22Rv1 (cell line): ENCODE results near the gene GOLGA6D.
"Not testable (repeated sequence)": the region's sequence is repeated elsewhere in the genome, so short reads cannot be mapped to it uniquely, and the experiment has no call there.

Experiments
- H3K27ac ChIP-seq: fragments of 450-650 bp; 2 replicates; pipeline ENCODE4 v1.5.1; 2017
- CTCF ChIP-seq: fragments of 450-650 bp; IDR thresholded peaks from 2 replicates; pipeline ENCODE4 v1.5.1; 2017; ENCODE audit warnings: mild to moderate bottlenecking
- ZFX ChIP-seq: fragments of 450-650 bp; IDR thresholded peaks from 2 replicates; pipeline ENCODE4 v1.6.1; 2017; ENCODE audit warnings: antibody characterized with exemption, borderline replicate concordance

The GOLGA6D gene

GRCh38 chr15:75282572-75282971 is at the start of gene GOLGA6D:
GOLGA6D (plus strand) TSS chr15:75282835; CDS start chr15:75282876, 41 bp downstream.
- H3K27ac ChIP-seq = not testable (repeated sequence)

GRCh38 chr15:75233504-75234190 is 49.0 kb upstream of the GOLGA6D start:
- TF ChIP-seq ZFX (no peak), CTCF (no peak)
- no peak overlapping the region for H3K27ac ChIP-seq

- TF ChIP-seq ZFX = no peak
Measured at GRCh38 chr15:75234191-75234810, 48.3 kb upstream of the GOLGA6D start.

GRCh38 chr15:75235051-75235673 is 47.5 kb upstream of the GOLGA6D start:
- TF ChIP-seq ZFX = no peak
- TF ChIP-seq CTCF = no peak
- H3K27ac ChIP-seq = no peak overlapping the region

More at GRCh38 chr15:75234191-75234810, 48.3 kb upstream of the GOLGA6D start:
- no peak overlapping the region for H3K27ac ChIP-seq

- TF ChIP-seq CTCF (no peak), ZFX (no peak)
Measured at GRCh38 chr15:75235760-75236729, 46.6 kb upstream of the GOLGA6D start.

GRCh38 chr15:75237316-75237982 is 45.2 kb upstream of the GOLGA6D start:
- TF ChIP-seq CTCF = no peak
- no peak overlapping the region for H3K27ac ChIP-seq

More at GRCh38 chr15:75235760-75236729, 46.6 kb upstream of the GOLGA6D start:
- H3K27ac ChIP-seq = no peak overlapping the region

GRCh38 chr15:75238150-75238549 is 44.5 kb upstream of the GOLGA6D start:
- H3K27ac ChIP-seq = no peak overlapping the region
- TF ChIP-seq CTCF (no peak), ZFX (no peak)

GRCh38 chr15:75245741-75246140 is 36.9 kb upstream of the GOLGA6D start:
- H3K27ac ChIP-seq = not testable (repeated sequence)

GRCh38 chr15:75248991-75249390 is 33.6 kb upstream of the GOLGA6D start:
- not testable (repeated sequence) for H3K27ac ChIP-seq
